Inflammatory macrophage (primary cell): Measurements from ENCODE around the gene SLC17A2.
"Not testable (repeated sequence)": the region's sequence is repeated elsewhere in the genome, so short reads cannot be mapped to it uniquely, and the experiment has no call there.

Experiments
- DNase-seq, 2 donors: peaks; one replicate each; pipeline ENCODE4 v3.0.0-alpha.2; 2020 to 2022

The SLC17A2 gene

GRCh38 chr6:25951296-25952032, 21.0 kb upstream of the SLC17A2 start:
- DNase-seq: no peak

GRCh38 chr6:25950297-25950696, 19.8 kb upstream of the SLC17A2 start:
- no peak for DNase-seq

- DNase-seq: no peak
These were observed 19.2 kb upstream of the SLC17A2 start for GRCh38 chr6:25949695-25950094.

- DNase-seq: not testable (repeated sequence)
These were observed 17.0 kb upstream of the SLC17A2 start for GRCh38 chr6:25947492-25947891.

GRCh38 chr6:25946631-25947030, 16.1 kb upstream of the SLC17A2 start:
- no peak for DNase-seq

- DNase-seq: not testable (repeated sequence)
These were observed 15.2 kb upstream of the SLC17A2 start for GRCh38 chr6:25945738-25946137.

- DNase-seq: no peak
These were observed 14.4 kb upstream of the SLC17A2 start for GRCh38 chr6:25944688-25945574.

GRCh38 chr6:25943887-25944286, 13.4 kb upstream of the SLC17A2 start:
- no peak for DNase-seq

- DNase-seq: peak; percentile 52 to 55
These were observed 12.2 kb upstream of the SLC17A2 start for GRCh38 chr6:25942561-25943147.

- no peak for DNase-seq
These were observed 9.1 kb upstream of the SLC17A2 start for GRCh38 chr6:25939593-25939992.

GRCh38 chr6:25935953-25936352, 5.5 kb upstream of the SLC17A2 start:
- DNase-seq: no peak

- DNase-seq: no peak
These were observed 4.3 kb upstream of the SLC17A2 start for GRCh38 chr6:25934735-25935313.

GRCh38 chr6:25934156-25934555, 3.7 kb upstream of the SLC17A2 start:
- DNase-seq: no peak

- no peak for DNase-seq
These were observed 869 bp upstream of the SLC17A2 start for GRCh38 chr6:25931411-25931709.

GRCh38 chr6:25929785-25930184, 706 bp downstream of the SLC17A2 start:
- DNase-seq: not testable (repeated sequence)

- no peak for DNase-seq
These were observed 1.7 kb downstream of the SLC17A2 start for GRCh38 chr6:25928562-25929324.

GRCh38 chr6:25927756-25928216, 2.7 kb downstream of the SLC17A2 start:
- peak; percentile 5 to 13 for DNase-seq

- DNase-seq: peak; percentile 34 to 36
These were observed 3.3 kb downstream of the SLC17A2 start for GRCh38 chr6:25927178-25927577.

- no peak for DNase-seq
These were observed 4.6 kb downstream of the SLC17A2 start for GRCh38 chr6:25925876-25926275.

GRCh38 chr6:25922301-25922700, 8.2 kb downstream of the SLC17A2 start:
- no peak for DNase-seq

GRCh38 chr6:25921525-25922203, 8.8 kb downstream of the SLC17A2 start:
- peak in 1 of 2 donors; percentile 35 for DNase-seq

- DNase-seq: no peak
These were observed 10.8 kb downstream of the SLC17A2 start for GRCh38 chr6:25919657-25920056.
